ACHN (cell line): Measurements from ENCODE around the gene FBXL13.
A peak's percentile ranks its signal among the peaks of the same experiment; 100 is the strongest.
"Not testable (repeated sequence)": the region's sequence is repeated elsewhere in the genome, so short reads cannot be mapped to it uniquely, and the experiment has no call there.

Experiments
- DNase-seq: peaks from one replicate; pipeline ENCODE4 v3.0.0-alpha.2; 2015
- in situ Hi-C: cut with HindIII; loops from 2 replicates; pipeline ENCODE4 v1.10.0; 2017; ENCODE audit warnings: low sequenced_read_pairs, low pct_ligation_motif_present, low pct_unique_long_range_greater_than_20kb

The FBXL13 gene

GRCh38 chr7:102926783-102927140 is 147.8 kb downstream of the FBXL13 start:
- in situ Hi-C loops, result no loop called here
- no peak for DNase-seq

- in situ Hi-C loops, result no loop called here
- peak; percentile 52 for DNase-seq
Observed at GRCh38 chr7:102925976-102926782, 148.4 kb downstream of the FBXL13 start.

DNA sequence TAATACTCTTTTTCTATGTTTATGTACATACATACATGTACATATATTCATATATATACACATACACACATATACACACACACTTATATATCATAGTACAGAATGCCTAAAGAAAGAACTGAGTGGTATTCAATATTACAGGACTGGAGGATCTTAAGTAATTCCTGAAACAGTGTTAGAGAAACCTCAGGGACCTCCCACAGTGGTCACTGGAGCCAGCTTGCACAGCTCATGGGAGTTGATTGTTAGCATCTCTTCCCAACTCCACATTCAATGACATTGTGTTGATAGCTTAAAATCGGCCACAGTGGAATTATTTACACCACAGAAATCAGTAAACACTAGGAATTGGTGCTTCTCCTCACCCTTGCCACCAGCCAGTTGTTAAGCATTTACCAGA is 155.8 kb downstream of the FBXL13 start:
- DNase-seq, result peak; percentile 19
- in situ Hi-C loops, result no loop called here

- in situ Hi-C loops, result no loop called here
- DNase-seq, result peak; percentile 28
Observed at GRCh38 chr7:102917436-102918353, 156.9 kb downstream of the FBXL13 start.

DNA sequence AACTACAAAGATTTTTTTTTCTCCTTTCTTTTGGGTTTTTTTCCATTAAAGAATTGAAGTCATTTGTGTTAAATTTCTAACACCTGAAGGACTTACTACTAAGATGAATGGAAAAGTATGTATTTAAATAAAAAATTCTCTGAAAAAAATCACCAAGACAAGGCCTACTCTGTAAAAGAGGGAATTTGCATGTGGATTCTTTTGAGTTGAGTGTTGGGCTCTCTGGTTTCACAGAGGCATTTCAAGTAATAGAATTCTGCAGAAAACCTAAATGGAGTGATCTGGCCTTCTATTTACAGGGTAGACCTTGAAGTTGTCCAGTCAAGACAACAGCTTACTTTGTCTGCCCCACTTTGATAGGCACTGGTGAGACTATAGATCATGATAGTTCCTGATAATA is 157.7 kb downstream of the FBXL13 start:
- in situ Hi-C loops, result no loop called here
- peak; percentile 12 for DNase-seq

- in situ Hi-C loops, result no loop called here
Observed at GRCh38 chr7:102916426-102916825, 158.2 kb downstream of the FBXL13 start.

DNA sequence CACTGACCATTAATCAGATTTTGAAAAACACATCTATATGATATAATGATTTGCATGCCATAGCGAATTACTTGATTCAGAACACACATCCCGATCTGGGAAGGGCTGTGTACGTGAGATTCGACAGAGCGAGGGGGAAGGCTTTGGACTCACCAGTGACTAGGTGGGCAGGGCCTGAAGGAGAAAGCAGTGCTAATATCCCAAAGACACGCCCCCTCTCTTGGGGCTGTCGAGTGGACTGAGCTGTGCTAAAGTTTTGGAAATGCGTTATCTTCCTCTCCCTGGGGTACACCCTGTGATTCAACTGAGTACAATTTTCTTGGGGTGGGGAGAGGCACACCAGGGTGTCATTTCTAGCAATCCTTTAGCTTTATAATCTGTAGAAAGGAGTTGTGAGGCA is 160.0 kb downstream of the FBXL13 start:
- in situ Hi-C loops, result no loop called here
- DNase-seq, result no peak

More at GRCh38 chr7:102916426-102916825, 158.2 kb downstream of the FBXL13 start:
- DNase-seq, result peak; percentile 14

DNA sequence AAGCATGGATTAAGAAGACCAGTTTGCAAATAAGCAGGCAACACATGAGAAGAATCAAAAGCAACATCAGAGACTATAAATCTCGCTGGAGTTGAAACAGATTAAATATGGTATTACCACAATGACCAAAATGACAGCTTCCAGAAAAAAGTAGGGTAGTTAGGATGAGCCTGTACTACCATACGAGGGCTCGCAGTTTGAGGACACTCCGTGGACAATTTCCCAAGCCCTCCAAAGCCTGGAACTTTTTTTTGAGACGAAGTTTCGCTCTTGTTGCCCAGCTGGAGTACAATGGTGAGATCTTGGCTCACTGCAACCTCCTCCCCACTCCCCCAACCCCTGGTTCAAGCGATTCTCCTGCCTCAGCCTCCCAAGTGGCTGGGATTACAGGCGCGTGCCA is 160.8 kb downstream of the FBXL13 start:
- in situ Hi-C loops, result no loop called here
- DNase-seq, result no peak

DNA sequence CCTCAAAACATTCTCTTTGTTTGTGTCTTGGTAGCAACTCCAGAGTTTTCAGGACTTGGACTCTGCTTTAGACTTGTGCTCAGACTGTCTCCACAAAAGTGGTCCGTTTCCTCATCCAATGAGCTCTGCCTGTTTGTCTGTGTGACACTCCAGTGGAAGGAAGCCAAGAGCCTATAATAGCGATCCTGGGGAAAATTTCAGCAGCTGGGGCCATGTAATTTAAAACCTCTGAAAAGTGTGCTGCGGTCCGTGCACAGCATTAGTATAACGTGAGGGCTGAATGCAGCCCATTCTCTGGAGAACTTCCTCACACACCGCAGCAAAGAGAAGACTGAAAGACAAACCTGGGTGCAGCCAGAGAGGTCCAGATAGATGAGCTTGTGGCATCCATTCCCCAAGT is 161.9 kb downstream of the FBXL13 start, which contains the start of gene LRRC17:
LRRC17 (plus strand) TSS at position 259 of the 400 bp plus-strand sequence. CDS start 20,914 bp downstream, outside the sequence.
- in situ Hi-C loops, result no loop called here
- no peak for DNase-seq

GRCh38 chr7:102908676-102909075 is 165.9 kb downstream of the FBXL13 start:
- no peak for DNase-seq
- in situ Hi-C loops, result no loop called here

- in situ Hi-C loops, DNase-seq: not testable (repeated sequence)
Observed at GRCh38 chr7:102903576-102903975, 171.0 kb downstream of the FBXL13 start.

DNA sequence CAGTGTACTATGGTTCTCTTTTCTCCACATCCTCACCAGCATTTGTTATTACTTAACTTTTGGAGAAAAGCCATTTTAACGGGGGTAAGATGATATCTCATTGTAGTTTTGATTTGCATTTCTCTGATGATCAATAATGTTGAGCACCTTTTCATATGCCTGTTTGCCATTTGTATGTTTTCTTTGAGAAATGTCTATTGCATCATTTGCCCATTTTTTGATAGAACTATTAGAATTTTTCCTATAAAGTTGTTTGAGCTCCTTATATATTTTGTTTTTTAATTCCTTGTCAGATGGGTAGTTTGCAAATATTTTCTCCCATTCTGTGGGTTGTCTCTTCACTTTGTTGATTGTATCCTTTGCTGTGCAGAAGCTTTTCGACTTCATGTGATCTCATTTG is 172.5 kb downstream of the FBXL13 start:
- in situ Hi-C loops, DNase-seq: not testable (repeated sequence)

DNA sequence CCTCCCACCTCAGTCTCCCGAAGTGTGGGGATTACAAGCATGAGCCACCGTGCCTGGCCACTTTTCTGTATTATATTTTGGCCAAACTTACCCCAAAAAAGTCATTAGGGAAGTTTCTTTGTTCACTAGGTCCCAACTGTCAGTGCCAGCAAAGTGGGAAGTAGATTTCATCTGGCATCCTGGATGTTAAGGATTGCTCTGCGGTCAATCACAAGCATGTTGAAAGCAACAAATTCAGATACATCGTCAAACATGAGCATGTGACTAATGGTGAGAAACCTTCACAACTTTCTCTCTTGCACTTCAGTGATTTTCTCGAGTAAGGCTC is 176.1 kb downstream of the FBXL13 start:
- DNase-seq, result no peak
- in situ Hi-C loops, result no loop called here

GRCh38 chr7:102897856-102898531 is 176.6 kb downstream of the FBXL13 start:
- DNase-seq, result no peak
- in situ Hi-C loops, result no loop called here

DNA sequence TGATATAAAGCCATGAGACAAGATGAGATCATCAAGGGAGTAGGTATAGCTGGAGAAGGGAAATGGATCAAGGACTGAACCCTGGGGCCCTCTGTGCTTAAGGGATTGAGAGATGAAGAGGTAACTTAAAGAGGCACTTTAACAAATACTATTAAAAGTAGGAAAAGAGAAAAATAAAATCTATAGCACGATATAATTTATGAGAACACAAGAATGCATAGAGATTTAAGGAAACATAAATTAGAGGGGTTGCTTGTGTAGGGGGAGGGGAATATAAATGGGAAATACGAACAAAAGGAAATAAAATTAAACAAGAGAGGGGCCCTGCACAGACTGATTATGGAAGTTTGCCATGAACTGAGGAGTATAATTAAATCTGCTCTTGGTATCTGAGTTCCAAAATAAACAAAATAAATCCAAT is 177.4 kb downstream of the FBXL13 start:
- DNase-seq, result no peak
- in situ Hi-C loops, result no loop called here

DNA sequence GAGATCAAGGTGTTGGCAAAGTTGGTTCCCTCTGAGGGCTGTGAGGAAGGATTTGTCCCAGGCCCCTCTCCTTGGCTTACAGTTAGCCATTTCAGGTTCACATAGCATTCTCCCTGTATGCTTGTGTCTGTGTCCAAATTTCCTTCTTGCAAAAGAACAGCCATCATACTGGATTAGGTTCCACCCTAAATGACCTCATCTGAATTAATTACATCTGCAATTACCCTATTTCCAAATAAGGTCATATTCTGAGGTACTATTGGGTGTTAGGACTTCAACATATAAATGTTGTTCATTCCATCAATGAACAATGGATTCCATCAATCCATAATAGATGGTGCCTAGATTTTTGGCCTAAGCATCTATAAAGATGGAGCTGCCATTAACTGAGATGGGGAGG is 178.0 kb downstream of the FBXL13 start:
- in situ Hi-C loops, result no loop called here

DNA sequence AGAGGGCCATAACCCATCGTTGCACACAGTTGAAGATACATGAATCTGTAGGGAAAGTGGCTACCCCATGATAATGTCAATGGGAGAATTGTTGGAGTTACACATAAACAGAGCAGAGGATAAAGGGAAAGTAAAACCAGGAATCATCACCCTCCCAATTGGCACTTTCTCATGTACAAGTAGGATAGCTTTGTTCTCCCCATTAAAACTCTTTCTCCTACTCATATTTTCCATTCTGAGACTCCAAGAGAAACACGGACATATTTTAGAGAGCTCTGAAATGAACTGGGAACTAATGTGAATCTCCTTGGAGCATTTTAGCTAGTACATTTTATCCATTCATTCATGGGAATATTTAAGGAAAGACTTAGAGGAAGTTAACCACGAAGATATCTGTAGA is 179.0 kb downstream of the FBXL13 start:
- DNase-seq, result no peak
- in situ Hi-C loops, result no loop called here

More for the DNA sequence above, 178.0 kb downstream of the FBXL13 start:
- no peak for DNase-seq

DNA sequence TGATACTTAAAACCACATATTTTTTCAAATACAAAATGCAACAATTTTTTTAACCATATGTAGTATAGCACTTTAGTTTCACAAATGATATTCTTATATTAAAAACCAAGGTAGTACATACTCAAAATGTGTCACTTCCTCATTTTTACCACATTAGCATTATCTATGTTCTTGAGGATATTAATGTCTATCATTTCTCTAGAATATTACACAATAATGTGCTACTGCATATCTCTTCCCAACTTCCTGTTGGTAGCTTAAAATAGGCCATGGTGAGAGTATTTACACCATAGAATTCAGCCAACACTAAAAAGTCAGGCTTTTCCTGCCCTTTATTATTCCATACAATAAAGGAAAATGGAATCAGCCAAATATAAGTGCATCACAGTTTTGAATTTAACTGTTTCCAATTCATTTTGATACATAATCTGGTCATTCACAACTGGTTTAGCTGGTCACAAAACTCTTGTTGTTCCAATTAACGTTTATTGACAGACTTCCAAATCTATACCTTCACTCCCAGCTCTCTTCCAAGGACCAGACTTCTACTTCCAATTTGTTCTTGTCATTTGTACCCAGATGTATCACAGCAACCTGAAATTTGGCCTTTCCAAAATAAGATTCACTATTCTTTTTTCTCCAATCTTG is 181.8 kb downstream of the FBXL13 start:
- DNase-seq, result no peak
- in situ Hi-C loops, result no loop called here
